Peyer's patch (tissue), 4 donors: ENCODE results near the gene SLC30A7. TPM values are rescaled to one million over a fixed set of nuclear protein-coding genes. Genes with fewer than 3 reads are reported as not detected.
"Not testable (repeated sequence)": the region's sequence is repeated elsewhere in the genome, so short reads cannot be mapped to it uniquely, and the experiment has no call there.

ENCODE experiments used
- DNase-seq, 3 donors: peaks; one replicate each; pipeline ENCODE4 v3.0.0-alpha.2; 2017 to 2019
- H3K27ac ChIP-seq, 4 donors: fragments of 200-600 bp; sonication (generic); one replicate each; pipeline ENCODE4 v1.5.1; 2016 to 2019
- H3K27me3 ChIP-seq, 2 donors: fragments of 200-600 bp; sonication (generic); one replicate each; pipeline ENCODE4 v1.5.1; 2019
- H3K36me3 ChIP-seq, 3 donors: fragments of 200-600 bp; sonication (generic); one replicate each; pipeline ENCODE4 v1.5.1; 2016 to 2019
- H3K4me1 ChIP-seq, 4 donors: fragments of 200-600 bp; sonication (generic); one replicate each; pipeline ENCODE4 v1.5.1; 2016 to 2019
- H3K4me3 ChIP-seq, 4 donors: fragments of 200-600 bp; sonication (generic); 1 replicate in 3 of 4; 2 replicates in 1 of 4; pipeline ENCODE4 v1.5.1; 2016 to 2019; ENCODE audit warnings: mild to moderate bottlenecking in 1 of 4
- H3K9me3 ChIP-seq, 4 donors: fragments of 200-600 bp; sonication (generic); one replicate each; pipeline ENCODE4 v1.5.1; 2016 to 2019; ENCODE audit warnings: mild to moderate bottlenecking in 1 of 4
- POLR2A ChIP-seq, 2 donors: fragments of 450-650 bp; IDR thresholded peaks; one replicate each; pipeline ENCODE4 v1.5.1; 2017; ENCODE audit warnings: antibody characterized with exemption in 2 of 2, mild to moderate bottlenecking in 2 of 2, moderate library complexity in 2 of 2
- total RNA-seq, 4 donors: library from RNA; depleted of rRNA; stranded (reverse); fragments of >200 nt; gene quantifications; one replicate each; pipeline ENCODE4 v1.1.0, GENCODE V29; 2016
- TF ChIP-seq, protein P1 (sequence below), 6 experiments: fragments of 450-650 bp in 4 of 6; fragments of 200-600 bp in 2 of 6; sonication (generic) in 1 of 6; IDR thresholded peaks; one replicate each; pipeline ENCODE4 v1.5.1; 2017 to 2019; ENCODE audit warnings: antibody characterized with exemption in 6 of 6, mild to moderate bottlenecking in 3 of 6, moderate library complexity in 1 of 6

SLC30A7 gene
- total RNA-seq, 4 donors from 2014 or later, result 18.2 to 28.5 (median 24.2) TPM

DNA sequence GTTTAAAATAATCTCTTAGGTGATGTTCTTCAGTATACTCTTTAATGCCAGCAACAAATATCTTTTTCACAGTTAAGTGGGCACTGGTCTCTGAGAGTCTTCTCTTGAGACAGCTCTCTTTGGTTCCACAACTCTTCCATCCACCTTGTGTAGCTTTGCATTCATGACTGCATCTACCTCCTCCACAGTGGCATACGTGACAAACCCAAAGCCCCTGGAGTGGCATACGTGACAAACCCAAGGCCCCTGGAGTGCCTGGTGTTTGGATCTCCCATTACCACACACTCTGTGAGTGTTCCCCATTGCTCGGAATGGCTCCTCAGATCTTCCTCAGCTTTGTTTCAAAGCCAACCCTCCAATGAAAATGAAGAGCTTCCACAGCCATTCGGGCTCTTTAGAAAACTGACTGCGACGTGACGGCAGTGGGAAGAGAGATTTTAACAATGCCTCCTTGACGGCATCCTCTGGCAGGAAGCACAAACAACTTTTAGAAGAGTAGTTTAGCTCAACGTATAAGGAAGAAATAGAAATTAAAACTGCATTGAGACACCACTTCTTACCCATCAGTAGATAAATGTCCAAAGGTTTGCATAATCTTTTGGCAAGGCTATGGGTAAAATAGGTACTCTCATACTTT lies 45.8 kb downstream of the SLC30A7 start:
- no peak overlapping the region for H3K4me3 ChIP-seq
- no peaks in the 10 kb centered on the region for H3K9me3 ChIP-seq
- no peaks in the 10 kb centered on the region for H3K27me3 ChIP-seq
- H3K27ac ChIP-seq, result no peak overlapping the region
- H3K36me3 ChIP-seq, result peaks cover 0 to 19% (median 0%) of the 10 kb centered on the region in 3 donors
- no peaks in the 10 kb centered on the region for H3K4me1 ChIP-seq
- TF ChIP-seq, protein P1, sequence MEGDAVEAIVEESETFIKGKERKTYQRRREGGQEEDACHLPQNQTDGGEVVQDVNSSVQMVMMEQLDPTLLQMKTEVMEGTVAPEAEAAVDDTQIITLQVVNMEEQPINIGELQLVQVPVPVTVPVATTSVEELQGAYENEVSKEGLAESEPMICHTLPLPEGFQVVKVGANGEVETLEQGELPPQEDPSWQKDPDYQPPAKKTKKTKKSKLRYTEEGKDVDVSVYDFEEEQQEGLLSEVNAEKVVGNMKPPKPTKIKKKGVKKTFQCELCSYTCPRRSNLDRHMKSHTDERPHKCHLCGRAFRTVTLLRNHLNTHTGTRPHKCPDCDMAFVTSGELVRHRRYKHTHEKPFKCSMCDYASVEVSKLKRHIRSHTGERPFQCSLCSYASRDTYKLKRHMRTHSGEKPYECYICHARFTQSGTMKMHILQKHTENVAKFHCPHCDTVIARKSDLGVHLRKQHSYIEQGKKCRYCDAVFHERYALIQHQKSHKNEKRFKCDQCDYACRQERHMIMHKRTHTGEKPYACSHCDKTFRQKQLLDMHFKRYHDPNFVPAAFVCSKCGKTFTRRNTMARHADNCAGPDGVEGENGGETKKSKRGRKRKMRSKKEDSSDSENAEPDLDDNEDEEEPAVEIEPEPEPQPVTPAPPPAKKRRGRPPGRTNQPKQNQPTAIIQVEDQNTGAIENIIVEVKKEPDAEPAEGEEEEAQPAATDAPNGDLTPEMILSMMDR (IDR thresholded peaks at IDR 0.05), result no peak
- TF ChIP-seq POLR2A (IDR thresholded peaks at IDR 0.05), result no peak
- no peak for DNase-seq

DNA sequence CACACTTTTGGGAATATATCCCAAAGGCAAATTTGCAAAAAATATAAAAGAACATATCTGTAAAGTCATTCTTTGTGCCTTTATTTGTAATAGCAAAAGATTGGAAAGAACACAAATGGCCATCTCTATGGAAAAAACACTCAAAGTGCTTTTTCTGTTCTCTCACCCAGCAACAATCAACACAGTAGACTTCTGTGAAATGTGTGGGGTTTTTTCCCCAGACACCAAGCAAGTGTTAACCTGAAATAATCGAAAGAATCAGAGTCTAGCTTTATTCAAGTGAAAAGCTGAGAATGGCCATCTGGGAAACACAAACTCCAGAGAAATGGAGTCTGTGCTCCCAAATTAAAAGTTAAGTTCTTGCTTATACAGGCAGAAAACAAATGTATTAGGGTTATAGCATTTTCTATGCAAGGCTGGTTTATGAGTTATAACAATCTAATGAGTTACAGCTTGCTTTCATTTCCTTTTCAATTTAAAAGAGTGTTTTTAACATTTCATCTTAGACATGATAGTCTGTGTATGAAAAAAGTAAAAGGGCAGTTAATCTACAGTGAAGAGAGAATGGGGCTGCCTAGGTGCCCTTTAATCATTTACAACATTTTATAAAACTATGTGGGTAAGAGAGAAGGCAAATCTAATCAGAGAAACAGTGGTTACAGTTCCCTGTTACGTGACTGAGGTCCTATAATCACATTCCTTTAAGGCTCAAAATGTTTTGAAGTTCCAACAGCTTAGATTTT lies 46.6 kb downstream of the SLC30A7 start:
- Histone ChIP-seq H3K4me1 (no peaks in the 10 kb centered on the region), H3K27me3 (no peaks in the 10 kb centered on the region), H3K9me3 (no peaks in the 10 kb centered on the region), H3K4me3 (no peak overlapping the region), H3K27ac (no peak overlapping the region), H3K36me3 (peaks cover 0 to 19% (median 0%) of the 10 kb centered on the region in 3 donors)
- no peak for DNase-seq
- TF ChIP-seq, protein P1 (IDR thresholded peaks at IDR 0.05), result no peak
- no peak for TF ChIP-seq POLR2A (IDR thresholded peaks at IDR 0.05)

DNA sequence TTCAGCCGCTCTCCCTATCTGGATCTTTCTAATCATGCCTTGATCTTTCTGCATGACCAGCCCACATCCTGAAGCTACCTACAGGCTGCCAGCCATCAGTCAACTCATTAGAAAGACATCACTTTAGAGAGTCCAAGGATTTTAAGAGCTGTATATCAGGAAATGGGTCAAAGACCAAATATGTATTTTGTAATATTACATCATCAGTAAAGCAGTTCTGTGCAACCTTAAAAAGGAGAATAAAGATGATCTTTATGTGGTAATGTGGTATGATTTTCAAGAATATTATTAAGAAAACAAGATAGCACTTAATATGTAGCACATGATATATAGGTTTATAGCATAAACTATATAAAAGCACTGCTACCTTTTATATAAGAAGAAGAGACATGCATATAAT lies 47.6 kb downstream of the SLC30A7 start:
- Histone ChIP-seq H3K36me3 (peaks cover 0 to 10% (median 0%) of the 10 kb centered on the region in 3 donors), H3K27me3 (no peaks in the 10 kb centered on the region), H3K4me3 (no peak overlapping the region), H3K9me3 (no peaks in the 10 kb centered on the region), H3K27ac (no peak overlapping the region), H3K4me1 (peaks cover 0 to under 1% (median 0%) of the 10 kb centered on the region in 4 donors)
- TF ChIP-seq, protein P1 (IDR thresholded peaks at IDR 0.05), result no peak
- TF ChIP-seq POLR2A (IDR thresholded peaks at IDR 0.05), result no peak
- no peak for DNase-seq

DNA sequence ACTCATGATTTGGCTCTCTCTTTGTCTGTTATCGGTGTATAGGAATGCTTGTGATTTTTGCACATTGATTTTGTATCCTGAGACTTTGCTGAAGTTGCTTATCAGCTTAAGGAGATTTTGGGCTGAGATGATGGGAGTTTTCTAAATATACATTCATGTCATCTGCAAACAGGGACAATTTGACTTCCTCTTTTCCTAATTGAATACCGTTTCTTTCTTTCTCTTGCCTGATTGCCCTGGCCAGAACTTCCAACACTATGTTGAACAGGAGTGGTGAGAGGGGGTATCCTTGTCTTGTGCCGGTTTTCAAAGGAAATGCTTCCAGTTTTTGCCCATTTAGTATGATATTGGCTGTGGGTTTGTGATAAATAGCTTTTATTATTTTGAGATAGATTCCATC lies 50.2 kb downstream of the SLC30A7 start:
- H3K4me3 ChIP-seq, H3K27me3 ChIP-seq, DNase-seq, H3K9me3 ChIP-seq, H3K27ac ChIP-seq, H3K36me3 ChIP-seq: not testable (repeated sequence)
- H3K4me1 ChIP-seq, result peaks cover 0 to 15% (median 7%) of the 10 kb centered on the region in 4 donors

DNA sequence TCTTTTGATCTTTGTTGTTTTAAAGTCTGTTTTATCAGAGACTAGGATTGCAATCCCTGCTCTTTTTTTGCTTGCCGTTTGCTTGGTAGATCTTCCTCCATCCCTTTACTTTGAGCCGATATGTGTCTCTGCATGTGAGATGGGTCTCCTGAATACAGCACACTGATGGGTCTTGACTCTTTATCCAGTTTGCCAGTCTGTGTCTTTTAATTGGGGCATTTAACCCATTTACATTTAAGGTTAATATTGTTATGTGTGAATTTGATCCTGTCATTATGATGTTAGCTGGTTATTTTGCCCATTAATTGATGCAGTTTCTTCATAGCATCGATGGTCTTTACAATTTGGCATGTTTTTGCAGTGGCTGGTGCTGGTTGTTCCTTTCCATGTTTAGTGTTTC lies 51.9 kb downstream of the SLC30A7 start:
- Histone ChIP-seq H3K4me1 (peaks cover 0 to 15% (median 7%) of the 10 kb centered on the region in 4 donors), H3K36me3 (peaks cover 0 to 13% (median 0%) of the 10 kb centered on the region in 3 donors)
- not testable (repeated sequence) for H3K4me3 ChIP-seq, H3K27me3 ChIP-seq, H3K27ac ChIP-seq, H3K9me3 ChIP-seq, DNase-seq

DNA sequence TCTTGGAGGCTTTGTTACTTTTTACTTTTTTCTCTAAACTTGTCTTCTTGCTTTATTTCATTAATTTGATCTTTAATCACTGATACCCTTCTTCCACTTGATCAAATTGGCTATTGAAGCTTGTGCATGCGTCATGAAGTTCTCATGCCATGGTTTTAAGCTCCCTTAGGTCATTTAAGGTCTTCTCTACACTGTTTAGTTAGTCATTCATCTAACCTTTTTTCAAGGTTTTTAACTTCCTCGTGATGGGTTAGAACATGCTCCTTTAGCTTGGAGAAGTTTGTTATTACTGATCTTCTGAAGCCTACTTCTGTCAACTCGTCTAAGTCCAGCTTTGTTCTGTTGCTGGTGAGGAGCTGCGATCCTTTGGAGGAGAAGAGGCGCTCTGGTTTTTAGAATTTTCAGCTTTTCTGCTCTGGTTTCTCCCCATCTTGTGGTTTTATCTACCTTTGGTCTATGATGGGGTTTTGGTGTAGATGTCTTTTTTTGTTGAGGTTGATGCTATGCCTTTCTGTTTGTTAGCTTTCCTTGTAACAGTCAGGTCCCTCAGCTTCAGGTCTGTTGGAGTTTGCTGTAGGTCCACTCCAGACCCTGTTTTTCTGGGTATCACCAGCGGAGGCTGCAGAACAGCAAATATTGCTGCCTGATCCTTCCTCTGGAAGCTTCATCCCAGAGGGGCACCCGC lies 53.0 kb downstream of the SLC30A7 start:
- not testable (repeated sequence) for DNase-seq, H3K27me3 ChIP-seq, H3K9me3 ChIP-seq
- Histone ChIP-seq H3K27ac (peak overlapping the region in 3 of 4 donors; percentile 25 to 69 (median 60)), H3K36me3 (peaks cover 0 to 13% (median 0%) of the 10 kb centered on the region in 3 donors), H3K4me3 (peak overlapping the region in 1 of 4 donors; percentile 12), H3K4me1 (peaks cover 0 to 15% (median 7%) of the 10 kb centered on the region in 4 donors)

DNA sequence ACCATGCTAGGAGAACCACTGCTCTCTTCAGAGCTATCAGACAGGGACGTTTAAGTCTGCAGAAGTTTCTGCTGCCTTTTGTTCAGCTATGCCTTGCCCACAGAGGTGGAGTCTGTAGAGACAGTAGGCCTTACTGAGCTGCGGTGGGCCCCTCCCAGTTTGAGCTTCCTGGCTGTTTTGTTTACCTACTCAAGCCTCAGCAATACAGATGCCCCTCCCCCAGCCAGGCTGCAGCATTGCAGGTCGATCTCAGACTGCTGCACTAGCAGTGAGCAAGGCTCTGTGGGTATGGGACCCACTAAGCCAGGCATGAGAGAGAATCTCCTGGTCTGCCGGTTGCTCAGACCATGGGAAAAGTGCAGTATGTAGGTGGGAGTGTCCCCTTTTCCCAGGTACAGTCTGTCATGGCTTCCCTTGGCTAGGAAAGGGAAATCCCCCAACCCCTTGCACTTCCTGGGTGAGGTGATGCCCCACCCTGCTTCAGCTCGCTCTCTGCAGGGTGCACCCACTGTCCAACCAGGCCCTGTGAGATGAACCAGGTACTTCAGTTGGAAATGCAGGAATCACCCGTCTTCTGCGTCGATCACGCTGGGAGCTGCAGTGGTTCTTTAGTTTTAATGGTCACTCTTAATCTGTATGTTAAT lies 53.7 kb downstream of the SLC30A7 start:
- Histone ChIP-seq H3K4me1 (peaks cover 0 to 15% (median 7%) of the 10 kb centered on the region in 4 donors), H3K27ac (peak overlapping the region in 3 of 4 donors; percentile 25 to 69 (median 60))
- H3K9me3 ChIP-seq, result not testable (repeated sequence)

More for the DNA sequence above, 53.7 kb downstream of the SLC30A7 start:
- peaks cover 0 to 13% (median 0%) of the 10 kb centered on the region in 3 donors for H3K36me3 ChIP-seq
- H3K27me3 ChIP-seq, result not testable (repeated sequence)
- DNase-seq, result peak; percentile 74 to 95 (median 93)
- H3K4me3 ChIP-seq, result peak overlapping the region in 1 of 4 donors; percentile 12
